Measurements from ENCODE around the gene PIGU.
"Not testable (repeated sequence)": the region's sequence is repeated elsewhere in the genome, so short reads cannot be mapped to it uniquely, and the experiment has no call there.

PIGU gene

DNA sequence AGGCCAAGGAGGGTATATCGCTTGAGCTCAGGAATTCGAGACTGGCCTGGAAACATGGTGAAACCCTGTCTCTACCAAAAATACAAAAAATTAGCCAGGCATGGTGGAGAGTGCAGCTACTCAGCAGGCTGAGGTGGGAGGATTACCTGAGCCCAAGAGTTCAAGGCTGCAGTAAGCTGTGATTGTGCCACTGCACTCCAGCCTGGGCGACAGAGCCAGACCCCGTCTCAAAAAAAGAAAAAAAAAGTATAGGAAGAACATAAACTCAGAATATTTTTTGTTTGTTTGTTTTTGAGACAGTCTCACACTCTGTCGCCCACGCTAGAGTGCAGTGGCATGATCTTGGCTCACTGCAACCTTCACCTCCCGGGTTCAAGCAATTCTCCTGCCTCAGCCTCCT, 12.1 kb downstream of the PIGU start:
- not testable (repeated sequence) for DNase-seq (ENCODE audit: low read depth, low spot score); H3K27ac ChIP-seq

DNA sequence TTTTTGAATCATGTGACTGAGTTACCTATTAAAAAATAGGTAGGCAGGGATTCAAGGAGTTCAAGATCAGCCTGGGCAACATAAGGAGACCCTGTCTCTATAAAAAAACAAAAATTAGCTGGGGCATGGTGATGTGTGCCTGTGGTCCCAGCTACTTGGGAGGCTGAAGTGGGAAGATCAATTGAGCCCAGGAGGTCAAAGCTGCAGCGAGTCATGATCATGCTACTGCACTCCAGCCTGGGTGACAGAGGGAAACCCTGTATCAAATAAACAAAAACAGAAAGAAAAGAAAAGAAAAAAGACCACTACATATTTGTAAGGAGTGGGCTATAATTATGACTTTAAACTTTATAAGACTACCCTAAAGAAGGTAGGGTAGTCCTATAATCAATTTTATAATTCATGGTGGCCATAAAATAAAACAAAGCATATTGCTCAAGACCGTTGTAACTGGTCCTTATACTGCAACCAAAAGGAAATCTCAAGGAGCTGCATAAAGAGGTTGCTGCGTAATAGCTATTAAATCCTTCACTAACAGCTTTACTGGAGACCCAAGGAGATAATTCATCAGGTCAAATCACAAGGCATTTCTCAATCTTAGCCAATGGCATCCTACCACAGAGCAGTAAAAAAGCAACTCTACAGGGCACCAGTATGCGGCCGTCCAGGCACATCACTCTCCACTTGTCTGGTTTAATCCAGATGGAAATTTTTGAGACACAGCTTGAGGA, 13.5 kb downstream of the PIGU start:
- no peak for DNase-seq (ENCODE audit: low read depth, low spot score)
- H3K27ac ChIP-seq: no peak overlapping the region

DNA sequence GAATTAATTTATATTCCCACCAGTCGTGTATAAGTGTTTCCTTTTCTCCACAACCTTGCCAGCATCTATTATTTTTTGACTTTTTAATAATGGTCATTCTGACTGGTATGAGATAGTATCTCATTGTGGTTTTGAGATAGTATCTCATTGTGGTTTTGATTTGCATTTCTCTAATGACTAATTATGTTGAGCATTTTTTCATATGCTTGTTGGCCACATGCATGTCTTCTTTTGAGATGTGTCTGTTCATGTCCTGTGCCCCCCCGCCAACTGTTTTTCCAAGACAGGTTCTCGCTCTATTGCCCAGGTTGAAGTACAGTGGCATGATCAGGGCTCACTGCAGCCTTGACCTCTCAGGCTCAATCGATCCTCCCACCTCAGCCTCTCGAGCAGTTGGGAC, 15.1 kb downstream of the PIGU start:
- peak; percentile 52 for DNase-seq (ENCODE audit: low read depth, low spot score)
- peak overlapping the region; percentile 45 for H3K27ac ChIP-seq

DNA sequence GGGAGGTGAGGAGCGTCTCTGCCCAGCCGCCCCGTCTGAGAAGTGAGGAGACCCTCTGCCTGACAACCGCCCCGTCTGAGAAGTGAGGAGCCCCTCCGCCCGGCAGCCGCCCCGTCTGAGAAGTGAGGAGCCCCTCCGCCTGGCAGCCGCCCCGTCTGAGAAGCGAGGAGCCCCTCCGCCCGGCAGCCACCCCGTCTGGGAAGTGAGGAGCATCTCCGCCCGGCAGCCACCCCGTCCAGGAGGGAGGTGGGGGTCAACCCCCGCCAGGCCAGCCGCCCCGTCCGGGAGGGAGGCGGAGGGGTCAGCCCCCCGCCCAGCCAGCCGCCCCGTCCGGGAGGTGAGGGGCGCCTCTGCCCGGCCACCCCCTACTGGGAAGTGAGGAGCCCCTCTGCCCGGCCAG, 18.2 kb downstream of the PIGU start:
- not testable (repeated sequence) for H3K27ac ChIP-seq; DNase-seq (ENCODE audit: low read depth, low spot score)

DNA sequence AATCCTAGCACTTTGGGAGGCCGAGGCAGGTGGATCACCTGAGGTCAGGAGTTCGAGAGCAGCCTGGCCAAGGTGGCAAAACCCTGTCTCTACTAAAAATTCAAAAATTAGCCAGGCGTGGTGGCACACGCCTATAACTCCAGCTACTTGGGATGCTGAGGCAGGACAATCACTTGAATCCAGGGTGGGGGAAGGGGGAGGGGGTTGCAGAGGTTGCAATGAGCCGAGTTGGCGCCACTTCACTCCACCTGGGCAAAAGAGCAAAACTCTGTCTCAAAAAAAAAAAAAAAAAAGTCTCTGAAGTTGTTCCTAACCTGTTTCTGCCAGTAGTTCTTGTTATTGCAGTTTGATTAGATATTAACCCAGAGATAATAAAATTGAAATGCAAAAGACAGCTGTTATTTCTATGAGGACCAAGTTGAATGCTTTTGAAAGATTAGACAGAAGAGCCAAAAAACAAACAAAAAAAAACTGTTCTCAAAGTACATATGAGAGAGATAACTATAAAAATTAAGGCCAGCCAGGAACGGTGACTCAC, 22.6 kb downstream of the PIGU start:
- no peak for DNase-seq (ENCODE audit: low read depth, low spot score)
- H3K27ac ChIP-seq: no peak overlapping the region

DNA sequence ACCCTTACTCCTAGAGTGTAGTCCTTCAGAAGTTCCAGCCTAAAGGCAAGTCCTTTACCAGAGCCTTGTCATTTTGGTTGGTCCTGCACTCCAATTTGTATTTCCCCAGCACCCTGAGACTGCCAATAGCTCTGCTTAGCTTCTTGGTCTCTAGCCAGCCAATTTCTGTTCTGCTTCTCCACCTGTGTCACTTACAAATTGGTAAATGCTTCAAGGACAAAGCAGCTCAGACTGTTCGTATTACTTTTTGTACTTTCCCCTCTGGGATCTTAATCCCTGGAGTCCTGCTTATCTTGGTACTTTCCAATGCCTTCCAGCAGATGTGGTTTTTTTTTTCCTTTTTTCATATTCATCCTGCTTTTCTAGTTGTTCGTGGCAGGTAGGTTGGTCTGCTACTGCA, 25.7 kb downstream of the PIGU start:
- DNase-seq (ENCODE audit: low read depth, low spot score): no peak
- H3K27ac ChIP-seq: no peak overlapping the region

DNA sequence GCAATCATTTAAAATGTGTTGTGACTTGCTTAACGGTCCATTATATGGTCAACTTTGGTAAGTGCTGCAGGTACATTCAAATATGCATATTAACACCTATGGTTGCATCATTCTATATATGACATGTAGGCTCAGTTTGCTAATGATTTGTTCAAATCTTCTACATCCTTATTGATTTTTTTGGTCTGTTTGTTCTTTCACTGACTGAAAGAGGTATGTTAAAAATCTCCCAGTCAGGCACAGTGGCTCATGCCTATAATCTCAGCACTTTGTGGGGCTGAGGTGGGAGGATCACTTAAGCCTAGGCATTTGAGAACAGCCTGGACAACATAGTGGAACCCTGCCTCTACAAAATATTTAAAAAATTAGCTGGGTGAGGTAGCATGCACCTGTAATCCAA, 29.2 kb downstream of the PIGU start:
- H3K27ac ChIP-seq: no peak overlapping the region
- no peak for DNase-seq (ENCODE audit: low read depth, low spot score)

DNA sequence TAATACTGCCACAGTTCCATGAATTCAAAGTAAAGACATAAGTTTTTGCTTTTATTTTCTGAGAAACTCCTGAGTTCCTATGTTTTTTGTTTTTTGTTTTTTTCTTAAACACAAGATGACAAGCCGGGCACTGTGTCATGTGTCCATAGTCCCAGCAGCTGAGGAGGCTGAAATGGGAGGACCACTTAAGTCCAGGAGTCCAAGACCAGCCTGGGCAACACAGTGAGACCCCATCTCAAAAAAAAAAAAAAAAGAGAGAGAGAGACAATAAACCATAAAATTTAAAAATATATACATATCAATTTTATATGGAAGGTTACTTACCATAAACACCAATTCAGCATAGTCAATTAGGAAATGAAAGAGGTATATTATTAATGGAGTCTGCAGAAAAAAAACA, 31.9 kb downstream of the PIGU start:
- no peak overlapping the region for H3K27ac ChIP-seq
- DNase-seq (ENCODE audit: low read depth, low spot score): no peak

DNA sequence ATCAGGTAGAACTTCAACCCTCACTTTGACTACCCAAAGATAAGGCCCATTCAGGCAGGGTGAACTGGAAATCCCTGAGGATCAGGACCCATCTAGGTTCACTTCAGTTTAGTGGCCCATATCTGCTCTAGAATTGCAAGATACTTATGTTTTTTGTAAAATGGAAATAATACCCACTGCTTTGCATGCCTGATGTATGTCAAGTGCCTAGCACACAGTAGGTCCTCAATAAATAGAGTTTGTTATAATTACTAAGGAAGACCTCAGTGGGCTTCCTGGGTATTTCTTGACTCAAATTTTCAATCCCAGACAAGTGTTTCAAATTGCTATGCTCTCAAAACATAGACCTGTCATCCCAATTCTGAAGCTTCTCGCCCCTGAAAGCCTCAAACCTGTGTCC, 32.5 kb downstream of the PIGU start:
- no peak for DNase-seq (ENCODE audit: low read depth, low spot score)

DNA sequence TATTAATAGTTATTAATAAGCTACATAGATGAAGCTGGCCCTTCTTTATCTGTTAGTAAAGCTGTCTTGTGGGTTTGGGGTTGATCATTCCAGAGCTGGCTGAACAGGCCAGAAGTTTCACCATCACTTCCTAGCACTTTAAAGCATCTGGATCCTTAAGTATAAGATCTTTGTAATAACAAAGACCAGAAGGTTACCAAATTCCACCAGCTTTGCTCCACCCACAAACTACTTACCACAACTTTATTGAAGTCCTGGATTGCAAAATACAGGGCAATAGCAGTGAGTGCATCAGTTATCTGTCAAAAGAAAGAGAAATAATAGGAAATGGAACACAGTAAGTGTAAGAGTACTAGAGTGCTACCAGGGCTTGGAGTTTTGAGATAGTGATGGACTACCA, 33.0 kb downstream of the PIGU start:
- DNase-seq (ENCODE audit: low read depth, low spot score): no peak

More for the DNA sequence above, 32.5 kb downstream of the PIGU start:
- no peak overlapping the region for H3K27ac ChIP-seq

DNA sequence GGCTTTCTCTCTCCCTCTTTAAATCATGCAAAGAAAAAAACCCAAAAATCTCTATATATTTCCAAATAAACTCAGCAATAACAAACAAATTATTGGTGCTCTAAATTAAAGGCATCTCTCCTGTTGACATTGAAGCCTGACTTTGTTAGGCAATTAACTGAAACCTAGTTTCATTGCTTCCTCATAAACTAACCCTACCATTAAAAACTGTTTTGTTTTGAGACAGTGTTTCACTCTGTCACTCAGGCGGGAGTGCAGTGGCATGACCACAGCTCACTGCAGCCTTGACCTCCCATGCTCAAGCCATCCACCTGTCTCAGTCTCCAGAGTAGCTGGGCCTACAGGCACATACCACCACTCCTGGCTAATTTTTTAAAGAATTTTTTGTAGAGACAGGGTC, 34.9 kb downstream of the PIGU start:
- DNase-seq (ENCODE audit: low read depth, low spot score): no peak

More for the DNA sequence above, 33.0 kb downstream of the PIGU start:
- H3K27ac ChIP-seq: no peak overlapping the region

DNA sequence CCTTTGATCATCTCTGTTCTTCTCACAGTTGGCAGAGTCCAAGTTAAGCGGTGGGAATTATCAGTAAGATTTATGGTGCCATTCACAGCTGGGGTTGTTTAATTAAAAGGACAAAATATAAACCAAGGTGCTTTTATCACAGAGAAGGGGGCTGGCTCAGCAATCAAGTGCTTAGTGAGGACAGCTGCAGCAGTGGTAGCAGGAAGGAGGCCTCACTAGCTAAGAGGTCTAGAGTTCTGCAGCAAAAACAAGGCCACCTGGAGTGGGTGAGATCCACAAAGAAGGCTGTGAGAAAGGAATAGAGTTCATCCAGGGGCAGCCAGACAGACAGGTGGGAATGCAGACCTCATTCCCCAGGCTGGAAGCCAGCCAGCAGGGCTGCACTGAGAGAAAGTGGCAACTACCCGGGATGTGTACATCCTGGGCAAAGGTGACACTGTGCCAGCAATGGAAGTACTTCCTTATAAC, 37.1 kb downstream of the PIGU start:
- no peak for DNase-seq (ENCODE audit: low read depth, low spot score)
- H3K27ac ChIP-seq: no peak overlapping the region

More for the DNA sequence above, 34.9 kb downstream of the PIGU start:
- no peak overlapping the region for H3K27ac ChIP-seq

DNA sequence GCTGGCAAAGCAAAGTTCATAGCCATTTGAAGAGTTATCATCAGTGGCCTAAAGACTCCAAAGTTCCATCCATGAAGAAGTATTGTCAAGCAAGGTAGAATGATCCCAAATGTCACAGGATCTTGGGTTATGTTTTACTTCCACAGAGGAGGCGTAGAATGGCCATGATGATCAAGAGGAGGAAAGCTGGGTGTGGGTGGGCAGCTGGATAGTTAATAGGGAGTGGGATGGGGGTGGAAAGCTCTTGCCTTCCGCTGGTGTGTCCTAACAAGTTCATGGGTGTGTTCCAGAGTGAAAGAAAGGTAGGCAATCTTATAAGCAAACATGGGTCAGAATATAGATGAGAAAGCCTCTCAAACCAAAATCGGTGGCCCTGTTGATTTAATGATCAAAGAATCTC, 38.4 kb downstream of the PIGU start:
- H3K27ac ChIP-seq: no peak overlapping the region
- DNase-seq (ENCODE audit: low read depth, low spot score): no peak

DNA sequence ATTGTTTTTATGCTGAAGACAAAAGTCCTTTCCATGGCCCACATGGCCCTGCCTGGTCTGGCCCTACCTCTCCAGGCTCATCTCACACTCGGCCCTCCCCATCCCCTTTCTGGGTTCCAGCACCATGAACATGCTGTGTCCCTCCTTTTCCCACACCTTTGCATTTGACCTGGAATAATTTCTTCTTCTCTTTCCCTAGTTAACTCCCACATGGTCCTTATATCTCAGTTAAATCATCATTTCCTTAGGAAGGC, 38.9 kb downstream of the PIGU start:
- H3K27ac ChIP-seq: no peak overlapping the region
- DNase-seq (ENCODE audit: low read depth, low spot score): no peak

DNA sequence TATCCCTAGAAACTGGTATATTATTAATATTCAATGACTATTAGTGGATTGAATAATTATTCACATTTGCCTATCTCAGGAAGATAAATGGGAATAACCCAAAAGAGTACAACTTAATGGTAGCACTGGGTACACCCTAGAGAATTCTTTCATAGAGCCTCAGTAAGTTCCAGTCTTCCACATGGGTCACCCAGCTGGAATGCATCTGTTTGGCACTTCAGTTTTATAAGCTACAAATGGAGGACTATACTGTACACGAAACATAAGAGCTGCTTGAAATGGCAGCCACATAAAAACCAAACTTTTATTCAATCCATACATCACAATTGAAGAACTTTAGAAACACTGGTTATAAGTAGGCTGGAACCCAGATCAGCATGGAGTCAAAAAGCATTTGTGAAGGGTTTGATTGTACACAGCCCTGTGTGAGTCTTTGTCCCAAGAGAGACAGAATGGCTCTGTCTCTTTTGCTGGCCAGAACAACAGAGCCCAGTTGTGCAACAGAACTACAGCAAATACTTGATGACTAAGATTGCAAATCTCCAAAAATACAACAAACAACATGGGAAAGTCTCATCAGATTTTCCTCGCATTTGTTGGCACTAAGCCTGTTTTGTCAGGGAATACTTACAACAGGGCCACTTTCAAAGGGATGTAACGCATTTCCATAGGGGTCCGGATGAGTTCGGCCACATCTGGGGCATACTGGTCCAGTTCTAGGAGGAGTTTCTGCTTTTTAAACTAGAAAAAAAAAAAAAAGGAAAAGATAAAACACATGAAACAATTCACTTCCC, 39.5 kb downstream of the PIGU start:
- H3K27ac ChIP-seq: no peak overlapping the region
- DNase-seq (ENCODE audit: low read depth, low spot score): no peak

DNA sequence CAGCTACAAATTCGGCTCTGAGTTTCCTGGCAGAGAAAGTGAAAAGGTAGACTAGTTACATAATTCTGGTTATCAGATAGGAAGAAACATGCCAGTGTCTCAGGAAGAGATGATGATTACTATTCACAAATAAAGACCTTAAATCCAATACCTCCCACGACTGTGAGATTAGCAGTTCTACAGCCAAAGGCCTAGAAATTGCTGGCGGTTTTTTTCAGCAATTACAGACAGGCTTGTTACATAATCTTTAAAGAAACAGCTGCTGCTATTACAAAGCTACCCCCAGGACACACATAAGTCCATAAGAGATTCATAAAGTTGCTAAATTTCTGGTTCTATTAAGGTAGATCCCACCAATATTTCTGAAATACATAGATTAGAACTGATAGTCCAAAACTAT, 40.2 kb downstream of the PIGU start:
- H3K27ac ChIP-seq: no peak overlapping the region
- DNase-seq (ENCODE audit: low read depth, low spot score): no peak

DNA sequence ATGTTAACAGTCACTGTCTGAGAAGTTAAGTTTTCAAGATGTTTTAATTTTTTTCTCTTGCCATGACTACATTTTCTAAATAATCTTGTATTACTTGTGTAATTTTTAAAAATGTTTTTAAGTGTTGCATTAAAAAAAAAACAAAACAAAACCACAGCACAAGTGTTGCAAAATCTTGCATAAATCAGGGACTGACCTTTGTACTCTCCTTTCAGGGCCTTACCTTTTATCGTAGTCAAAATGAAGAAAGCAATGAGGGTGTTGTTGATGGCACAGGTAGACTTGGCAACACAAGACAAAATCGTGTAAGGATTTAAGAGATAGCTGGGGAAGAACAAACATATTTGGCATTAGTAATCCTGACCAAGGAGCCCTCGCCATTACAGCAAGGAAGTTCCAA, 42.5 kb downstream of the PIGU start:
- H3K27ac ChIP-seq: no peak overlapping the region
- DNase-seq (ENCODE audit: low read depth, low spot score): no peak

DNA sequence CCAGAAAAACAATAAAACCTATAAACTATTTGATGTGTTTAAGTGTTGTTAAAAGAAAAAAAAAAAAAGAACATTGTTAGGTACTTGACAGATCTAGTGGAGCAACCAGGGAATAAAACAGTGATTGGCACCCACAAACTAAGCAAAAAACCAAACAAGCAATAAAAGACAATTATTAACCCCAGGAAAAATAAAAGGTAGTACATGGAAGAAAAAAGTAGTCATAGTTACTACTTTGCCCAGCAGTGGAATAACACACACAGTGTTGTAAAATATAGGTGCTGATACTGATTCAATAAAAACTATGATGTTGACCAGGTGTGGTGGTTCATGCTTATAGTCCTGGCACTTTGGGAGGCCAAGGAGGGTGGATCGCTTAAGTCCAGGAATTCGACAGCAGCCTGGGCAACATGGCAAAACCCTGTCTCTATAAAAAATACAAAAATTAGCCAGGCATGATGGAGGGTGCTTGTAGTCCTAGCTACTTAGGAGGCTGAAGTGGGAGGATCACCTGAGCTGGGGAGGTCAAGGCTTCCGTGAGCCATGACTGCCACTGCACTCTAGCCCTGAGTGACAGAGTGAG, 43.9 kb downstream of the PIGU start:
- no peak for DNase-seq (ENCODE audit: low read depth, low spot score)
- no peak overlapping the region for H3K27ac ChIP-seq

DNA sequence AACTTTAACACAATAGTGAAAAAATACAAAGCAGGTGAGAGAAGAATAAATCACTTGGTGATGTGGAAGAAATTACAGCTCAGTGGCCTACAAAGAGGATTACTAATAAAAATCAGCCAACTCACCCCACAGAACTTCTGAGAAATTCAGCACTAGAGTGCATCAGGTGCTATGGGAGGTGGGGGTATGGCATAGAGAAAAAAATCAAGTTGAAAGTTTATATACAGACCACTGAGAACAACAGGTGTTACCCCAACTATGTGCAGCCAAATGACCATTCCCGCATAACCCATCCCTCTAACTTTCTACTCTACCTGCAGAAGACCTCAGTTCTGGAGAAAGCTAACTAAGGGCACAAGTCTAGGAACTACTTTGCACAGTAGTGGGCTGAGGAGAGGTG, 47.0 kb downstream of the PIGU start:
- no peak overlapping the region for H3K27ac ChIP-seq
- DNase-seq (ENCODE audit: low read depth, low spot score): no peak

DNA sequence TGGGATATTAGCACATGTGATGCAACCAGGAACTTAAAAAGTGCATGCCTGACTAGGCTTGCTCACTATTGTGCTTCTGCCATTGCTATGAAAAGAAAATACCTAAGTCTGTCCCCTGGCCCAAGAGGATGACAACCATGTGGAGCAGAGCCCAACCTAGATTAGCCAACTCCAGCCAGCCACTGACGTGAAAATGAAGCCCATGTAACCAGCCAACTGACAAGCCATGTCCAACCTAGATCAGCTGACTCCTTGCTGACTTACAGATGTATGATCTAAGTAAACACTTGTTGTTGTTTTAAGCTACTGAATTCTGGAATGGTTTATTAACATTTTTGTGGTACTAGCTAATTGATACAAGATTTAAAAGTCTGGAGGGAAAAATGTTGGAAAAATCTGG, 47.5 kb downstream of the PIGU start:
- no peak for DNase-seq (ENCODE audit: low read depth, low spot score)
- no peak overlapping the region for H3K27ac ChIP-seq

DNA sequence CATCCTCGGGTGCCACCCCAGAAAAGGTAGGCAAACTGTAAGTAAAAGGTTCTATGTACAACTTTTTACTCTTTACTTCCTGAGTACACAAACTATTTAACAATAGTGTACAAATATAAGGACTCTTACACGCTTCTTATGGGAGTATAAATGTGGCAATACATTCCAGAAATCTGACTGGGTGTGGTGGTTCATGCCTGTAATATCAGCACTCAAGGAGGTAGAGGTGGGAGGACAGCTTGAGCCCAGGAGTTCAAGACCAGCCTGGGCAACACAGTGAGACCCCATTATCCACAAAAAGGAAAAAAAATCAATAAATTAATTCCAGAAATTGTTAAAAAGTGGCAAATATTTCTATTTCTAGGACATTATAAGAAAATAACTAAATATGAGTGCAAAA, 48.9 kb downstream of the PIGU start:
- peak overlapping the region; percentile 1 for H3K27ac ChIP-seq
- no peak for DNase-seq (ENCODE audit: low read depth, low spot score)
